Right lung (tissue), 5 donors: ENCODE measurements around the gene OLFM1. TPM values are rescaled to one million over a fixed set of nuclear protein-coding genes. Genes with fewer than 3 reads are reported as not detected.
A peak's percentile ranks its signal among the peaks of the same experiment; 100 is the strongest.

Source experiments
- DNase-seq, 2 donors: peaks; one replicate each; pipeline ENCODE4 v3.0.0-alpha.2; 2013
- polyA plus RNA-seq, 5 donors: library from polyadenylated mRNA; unstranded; fragments of 120-200 nt; gene quantifications; one replicate each; pipeline versions ENCODE4 v1.2.1 to v1.2.3, GENCODE V29; 2013; ENCODE audit warnings: inconsistent platforms in 1 of 5, low replicate concordance in 1 of 5; ENCODE audit not compliant: insufficient read length in 5 of 5, insufficient read depth in 1 of 5

Gene OLFM1
- polyA plus RNA-seq, 5 donors: 8.1 to 16.1 (median 14.6) TPM

GRCh38 chr9:135075234-135076142 is 12.0 kb upstream of the OLFM1 start:
- peak; percentile 47 to 58 for DNase-seq

DNA sequence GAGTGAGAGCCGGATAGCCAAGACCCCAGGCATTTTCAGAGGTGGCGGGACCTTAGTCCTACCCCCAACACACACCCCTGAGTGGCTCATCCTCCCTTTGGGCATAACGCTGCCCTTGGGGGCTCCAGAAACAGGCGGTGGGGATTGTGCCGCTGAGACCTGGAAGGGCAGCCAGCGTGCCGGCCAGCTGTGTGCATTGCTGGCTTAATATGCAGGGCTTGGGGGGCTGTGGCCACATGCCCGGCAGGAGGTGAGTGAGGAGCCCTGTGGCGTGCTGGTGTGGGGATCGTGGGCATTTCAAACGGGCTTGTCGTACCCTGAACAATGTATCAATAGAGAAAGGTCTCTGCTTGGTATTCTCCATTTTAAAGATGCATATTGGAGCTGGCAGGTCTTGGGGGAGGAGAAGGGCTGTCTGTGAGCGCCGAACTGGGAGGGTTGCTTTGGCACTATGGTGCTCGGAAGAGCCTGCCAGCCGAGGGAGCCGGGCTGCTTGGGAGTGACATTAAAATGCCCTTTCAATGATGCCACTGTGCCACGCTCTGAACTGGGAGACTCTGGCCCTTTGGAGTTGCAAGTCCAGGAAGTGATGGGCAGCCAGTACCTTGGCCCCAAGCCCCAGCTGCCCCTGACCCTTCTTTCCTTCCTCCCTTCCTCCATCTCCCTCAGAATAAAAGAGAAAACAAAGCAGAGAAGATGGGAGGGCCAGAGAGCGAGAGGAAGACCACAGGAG is 11.2 kb upstream of the OLFM1 start:
- DNase-seq: no peak

GRCh38 chr9:135076876-135077430 is 10.5 kb upstream of the OLFM1 start:
- no peak for DNase-seq

GRCh38 chr9:135077497-135078200 is 9.8 kb upstream of the OLFM1 start:
- peak in 1 of 2 donors; percentile 30 for DNase-seq

- DNase-seq: no peak
Observed at GRCh38 chr9:135078361-135078821, 9.1 kb upstream of the OLFM1 start.

GRCh38 chr9:135079018-135079417 is 8.4 kb upstream of the OLFM1 start:
- DNase-seq: no peak

DNA sequence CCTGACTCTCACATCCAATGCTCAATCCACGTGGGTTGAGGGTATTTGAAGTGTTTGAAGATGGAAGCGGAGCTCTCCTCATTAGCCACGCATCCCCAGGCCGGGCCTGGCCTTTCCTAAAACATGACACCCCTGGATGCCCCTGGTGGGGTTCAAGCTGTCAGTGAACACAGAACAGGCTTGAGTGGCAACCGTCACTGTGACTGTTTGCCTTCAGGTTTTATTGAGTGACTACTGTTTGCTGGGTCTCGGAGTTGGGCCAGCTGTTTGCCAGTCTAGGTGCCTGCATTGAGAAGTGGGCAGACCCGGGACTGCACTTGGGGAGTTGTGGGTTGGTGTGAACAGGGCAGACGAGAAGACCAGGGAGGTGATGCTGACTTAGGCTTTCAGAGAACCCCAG is 7.8 kb upstream of the OLFM1 start:
- no peak for DNase-seq

DNA sequence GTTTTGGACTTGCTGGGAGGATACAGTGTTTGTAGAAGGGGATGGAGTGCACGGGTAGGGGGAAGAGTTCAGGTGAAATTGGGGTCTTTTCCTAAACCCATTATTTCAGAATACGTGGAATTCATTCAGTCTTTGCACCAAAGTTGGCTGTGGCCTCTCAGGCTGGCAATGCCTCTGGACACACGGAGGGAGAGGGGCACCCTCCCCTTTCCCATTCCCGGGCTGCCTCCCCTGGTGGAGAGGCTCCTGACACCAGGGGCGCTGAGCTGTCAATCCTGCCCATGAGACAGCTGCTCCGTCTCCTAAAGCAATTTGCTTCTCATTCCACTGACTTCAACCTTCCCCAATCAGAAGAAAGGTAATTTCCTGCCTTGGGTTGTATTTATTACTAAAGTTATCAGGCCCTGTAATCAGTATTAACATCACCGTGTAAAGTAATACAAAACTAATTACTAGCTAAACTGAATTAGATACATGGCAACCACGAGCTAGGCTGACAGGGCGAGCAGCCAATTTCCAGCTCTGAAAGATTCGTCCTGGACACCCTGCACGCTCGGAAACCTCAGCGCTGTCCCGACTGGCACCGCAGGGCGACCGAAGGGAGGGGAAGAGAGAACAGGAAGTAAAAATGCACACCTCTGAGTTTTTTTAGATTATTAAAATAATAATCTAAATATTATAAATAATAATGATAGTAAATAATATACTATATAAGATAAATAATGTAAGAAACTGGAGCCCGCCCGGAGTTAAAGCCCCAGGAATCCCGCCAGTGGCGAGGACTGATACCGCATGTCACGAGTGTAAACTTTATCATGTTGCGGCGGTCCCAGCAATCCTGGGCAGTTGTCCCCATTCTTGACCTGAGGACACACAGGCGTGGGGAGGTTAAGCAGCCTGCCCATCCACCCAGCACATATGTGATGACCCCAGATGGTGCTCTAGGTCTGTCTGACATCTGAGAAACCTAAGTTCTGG is 6.9 kb upstream of the OLFM1 start:
- DNase-seq: no peak

DNA sequence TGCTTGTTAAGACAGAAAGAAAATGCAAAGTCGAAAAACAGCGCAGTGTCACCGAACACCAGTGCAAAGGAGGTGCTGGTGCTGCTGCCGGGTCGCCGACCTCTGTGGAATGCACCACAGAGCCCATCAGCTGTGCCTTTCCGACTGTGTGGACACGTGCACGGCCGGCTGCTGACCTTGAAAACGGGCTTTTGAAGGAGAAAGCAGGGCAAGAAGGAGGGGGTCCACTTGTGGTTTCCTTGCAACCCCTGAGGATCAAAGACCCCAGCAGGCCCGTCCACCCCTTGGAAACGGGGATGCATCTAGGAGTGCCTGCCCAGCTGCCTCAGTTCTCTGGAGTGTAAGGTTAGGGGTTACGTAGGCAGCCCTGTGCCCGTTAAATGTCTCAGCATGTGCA is 6.2 kb upstream of the OLFM1 start:
- no peak for DNase-seq

DNA sequence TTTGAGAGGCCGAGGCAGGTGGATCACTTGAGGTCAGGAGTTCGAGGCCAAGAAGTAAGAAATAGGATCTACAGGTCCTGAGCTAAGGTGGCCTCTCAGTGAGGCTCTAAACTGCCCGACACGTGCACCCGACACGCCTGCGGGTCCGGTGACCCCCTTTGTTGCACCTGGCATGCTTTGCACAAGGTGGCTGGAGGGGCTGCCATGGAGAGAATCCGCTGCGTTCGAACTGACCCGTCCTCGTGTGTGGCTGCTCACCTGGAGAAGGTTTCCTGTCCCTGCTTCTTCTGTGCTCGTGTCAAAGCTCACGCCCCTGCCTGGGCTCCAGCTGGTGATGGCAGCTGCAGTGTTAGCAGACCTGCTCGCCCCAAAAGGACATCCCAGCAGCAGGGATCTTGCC is 5.7 kb upstream of the OLFM1 start:
- no peak for DNase-seq

DNA sequence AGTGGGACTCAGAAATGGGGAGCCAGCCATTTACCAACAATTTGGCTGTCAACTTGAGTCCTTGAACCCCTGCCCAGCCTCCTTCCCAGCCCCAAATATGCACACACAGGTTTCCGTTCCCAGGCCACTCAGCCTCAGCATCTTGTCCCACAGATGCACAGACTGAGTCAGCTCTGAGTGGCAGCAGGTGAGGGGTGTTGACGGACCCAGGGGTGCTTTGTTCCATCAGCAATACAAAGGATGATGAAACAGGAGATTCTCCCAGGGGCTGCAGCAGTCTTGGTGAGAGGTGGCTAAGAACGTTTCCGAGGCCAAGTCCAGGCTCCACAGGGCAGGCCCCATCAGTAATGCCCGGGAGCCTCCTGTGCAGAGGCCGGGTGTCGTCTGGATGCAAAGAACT is 4.9 kb upstream of the OLFM1 start:
- DNase-seq: no peak

DNA sequence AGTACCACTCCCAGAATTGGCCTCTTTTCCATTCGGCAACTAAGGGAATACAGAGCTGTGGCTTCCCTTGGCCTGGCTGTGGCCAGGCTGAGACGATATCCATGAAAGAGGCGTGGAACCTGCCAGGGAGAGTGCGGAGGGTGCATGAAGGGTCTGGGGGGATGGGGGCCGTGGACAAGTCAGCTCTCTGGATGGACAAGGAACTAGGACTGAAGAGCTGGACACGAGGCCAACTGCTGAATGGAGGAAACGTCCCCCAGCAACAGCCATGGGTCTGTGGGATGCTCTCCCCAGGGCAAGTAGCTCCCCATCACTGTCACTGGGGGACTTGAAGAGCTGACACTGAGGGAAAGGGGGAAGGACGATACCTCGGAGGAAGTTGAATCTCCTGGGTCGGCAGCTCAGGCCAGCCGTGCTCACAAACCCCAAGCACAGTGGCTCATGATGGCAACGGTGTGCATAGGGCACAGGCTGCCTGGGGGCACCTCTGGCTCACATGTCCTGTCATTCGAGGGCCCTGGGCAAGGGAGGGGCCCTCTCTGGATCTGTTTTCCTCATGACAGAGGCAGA is 4.1 kb upstream of the OLFM1 start:
- DNase-seq: no peak

- DNase-seq: no peak
Observed at GRCh38 chr9:135083831-135084230, 3.6 kb upstream of the OLFM1 start.

GRCh38 chr9:135084262-135084661 is 3.2 kb upstream of the OLFM1 start:
- no peak for DNase-seq

- no peak for DNase-seq
Observed at GRCh38 chr9:135084881-135085760, 2.3 kb upstream of the OLFM1 start.

- peak; percentile 78 to 82 for DNase-seq
Observed at GRCh38 chr9:135085830-135086546, 1.5 kb upstream of the OLFM1 start.

DNA sequence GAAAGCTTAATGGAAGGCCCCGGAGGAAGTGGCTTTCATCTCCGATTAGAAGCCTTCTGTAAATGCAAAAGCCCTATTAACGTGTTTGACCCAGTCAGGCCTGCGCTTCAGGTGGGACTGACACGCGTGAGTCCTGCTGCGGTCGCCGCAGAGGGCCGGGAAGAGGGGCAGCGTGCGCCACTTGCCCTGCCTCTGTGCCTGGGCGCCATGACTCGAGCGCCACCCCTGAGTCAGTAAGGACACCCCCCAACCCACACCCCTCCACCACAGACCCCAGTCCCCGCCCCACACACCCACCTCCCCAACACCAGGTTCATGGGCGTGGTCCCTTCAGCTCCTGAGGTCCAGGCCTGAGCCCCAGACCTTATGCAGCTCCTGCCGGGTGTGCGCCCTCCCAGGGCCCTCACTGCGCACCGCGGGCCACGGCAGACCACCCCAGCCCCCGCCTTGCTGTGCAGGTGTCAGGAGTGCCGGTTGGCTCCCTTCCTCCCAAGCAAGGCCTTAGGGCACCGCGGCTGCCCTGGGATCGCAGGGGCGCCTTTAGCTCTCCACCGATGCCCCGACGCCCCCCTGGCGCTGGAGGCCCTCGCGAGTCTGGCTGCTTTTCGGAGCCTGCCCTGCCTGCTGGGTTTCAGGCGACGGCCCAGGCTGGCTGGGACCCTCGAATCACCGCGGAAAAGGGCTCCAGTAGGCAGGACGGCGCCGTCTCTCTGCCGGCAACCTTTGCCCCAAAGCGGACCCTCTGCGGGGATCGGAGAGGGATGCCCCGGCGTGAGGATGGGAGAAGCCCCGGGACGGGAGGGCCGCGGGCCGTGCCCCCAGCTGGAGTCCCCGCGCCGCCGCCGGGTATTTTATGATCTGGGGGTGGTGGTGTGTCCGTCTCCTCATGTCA is 625 bp upstream of the OLFM1 start:
- DNase-seq: no peak
